Measurements from ENCODE around the gene RAB3IP. TPM values are rescaled to one million over a fixed set of nuclear protein-coding genes. Genes with fewer than 3 reads are reported as not detected.
"Not testable (repeated sequence)": the region's sequence is repeated elsewhere in the genome, so short reads cannot be mapped to it uniquely, and the experiment has no call there.

The RAB3IP gene
- total and polyA plus RNA-seq, 4 donors, result 5.9 to 18.4 (median 14.4) TPM

DNA sequence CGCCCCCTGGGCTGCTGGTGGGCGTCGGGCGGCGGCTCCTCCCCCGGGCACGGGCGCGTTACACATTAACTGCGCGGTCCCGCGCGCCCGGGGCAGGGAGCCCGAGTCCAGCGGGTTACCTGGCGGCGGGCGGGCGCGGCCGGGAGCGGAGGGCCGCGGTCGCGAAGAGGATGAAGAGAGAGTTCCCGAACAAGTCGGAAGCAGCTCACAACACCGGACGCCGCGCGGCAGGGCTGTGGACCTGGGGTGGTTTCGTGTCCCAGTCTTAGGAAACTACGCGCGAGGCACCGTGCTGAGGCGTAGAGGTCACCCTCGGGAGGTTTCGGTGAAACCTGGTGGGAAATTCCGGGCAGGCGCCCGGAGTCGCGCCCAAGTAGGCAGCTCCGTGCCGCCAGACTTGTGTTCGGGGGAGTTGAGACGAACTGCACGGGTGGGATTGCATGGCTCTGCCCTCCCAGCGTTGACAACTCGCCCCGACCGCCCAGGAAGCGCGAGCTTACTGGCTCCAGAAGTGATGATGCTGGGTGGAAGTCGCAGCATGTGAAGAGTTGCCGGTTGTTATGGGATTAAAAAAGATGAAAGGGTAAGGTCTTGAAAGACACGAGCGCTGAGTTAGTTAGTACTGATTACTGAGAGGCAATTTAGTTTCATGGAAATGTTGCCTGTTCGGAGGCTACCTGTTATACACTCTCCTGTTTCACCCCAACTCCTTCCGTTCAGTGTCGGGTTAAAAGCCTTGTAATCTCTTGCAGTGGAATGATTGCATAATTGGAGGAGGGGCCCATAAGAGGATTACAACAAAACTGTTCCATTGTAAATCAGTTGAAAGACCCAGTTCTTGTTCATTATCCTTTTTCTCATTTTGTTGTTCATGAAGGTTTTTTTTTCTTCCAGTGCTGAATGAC is 879 bp downstream of the RAB3IP start:
- no peaks in the 10 kb centered on the region for H3K9me3 ChIP-seq (ENCODE audit: control insufficient read depth, low read length)
- DNase-seq (peak; percentile 51 to 82), ATAC-seq (ENCODE audit: low FRiP score) (peak; percentile 55)
- no peak overlapping the region for H3K27ac ChIP-seq (ENCODE audit: low read depth in 1 of 2, low read length in 2 of 2)
- intact Hi-C loops (cut with DNase I), result loop anchor here in 1 of 2 donors (5.0 kb wide), 1 partner anchor 52 kb away; no protein-coding TSS in a partner anchor
- peak overlapping the region; percentile 73 to 97 for H3K4me3 ChIP-seq (ENCODE audit: low read length in 2 of 2)
- no peaks in the 10 kb centered on the region for H3K27me3 ChIP-seq (ENCODE audit: control insufficient read depth in 1 of 2, insufficient read depth in 2 of 2, low read length in 1 of 2)
- WGBS, 2 donors, result 1% methylated on average over 66 of the region's 66 CpGs
- H3K36me3 ChIP-seq (ENCODE audit: control insufficient read depth in 1 of 2, insufficient read depth in 2 of 2, low read length in 1 of 2), result no peaks in the 10 kb centered on the region
- H3K4me1 ChIP-seq (ENCODE audit: control insufficient read depth in 1 of 2, insufficient read depth in 2 of 2, low read length in 2 of 2), result no peaks in the 10 kb centered on the region

DNA sequence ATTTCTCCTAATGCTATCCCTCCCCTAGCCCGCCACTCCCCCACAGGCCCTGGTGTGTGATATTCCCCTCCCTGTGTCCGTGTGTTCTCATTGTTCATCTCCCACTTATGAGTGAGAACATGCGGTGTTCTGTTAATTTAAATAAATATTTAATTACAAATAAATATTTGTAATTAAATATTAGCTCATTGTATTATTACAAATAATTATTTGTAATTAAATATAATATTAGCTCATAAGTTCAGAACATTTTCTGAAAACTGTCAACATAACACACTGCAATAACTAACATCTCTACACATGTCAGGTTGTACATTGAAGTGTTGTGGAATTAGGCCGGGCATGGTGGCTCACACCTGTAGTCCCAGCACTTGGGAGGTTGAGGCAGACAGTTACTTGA is 5.4 kb downstream of the RAB3IP start:
- ATAC-seq (ENCODE audit: low FRiP score) (no peak), DNase-seq (no peak)
- intact Hi-C loops (cut with DNase I), result no loop called here
- Histone ChIP-seq H3K36me3 (ENCODE audit: control insufficient read depth in 1 of 2, insufficient read depth in 2 of 2, low read length in 1 of 2) (no peaks in the 10 kb centered on the region), H3K27ac (ENCODE audit: low read depth in 1 of 2, low read length in 2 of 2) (no peak overlapping the region), H3K9me3 (ENCODE audit: control insufficient read depth, low read length) (no peaks in the 10 kb centered on the region), H3K4me1 (ENCODE audit: control insufficient read depth in 1 of 2, insufficient read depth in 2 of 2, low read length in 2 of 2) (no peaks in the 10 kb centered on the region), H3K27me3 (ENCODE audit: control insufficient read depth in 1 of 2, insufficient read depth in 2 of 2, low read length in 1 of 2) (no peaks in the 10 kb centered on the region), H3K4me3 (ENCODE audit: low read length in 2 of 2) (no peak overlapping the region)
- WGBS, 2 donors, result 85 to 97% methylated on average over 4 of the region's 4 CpGs

DNA sequence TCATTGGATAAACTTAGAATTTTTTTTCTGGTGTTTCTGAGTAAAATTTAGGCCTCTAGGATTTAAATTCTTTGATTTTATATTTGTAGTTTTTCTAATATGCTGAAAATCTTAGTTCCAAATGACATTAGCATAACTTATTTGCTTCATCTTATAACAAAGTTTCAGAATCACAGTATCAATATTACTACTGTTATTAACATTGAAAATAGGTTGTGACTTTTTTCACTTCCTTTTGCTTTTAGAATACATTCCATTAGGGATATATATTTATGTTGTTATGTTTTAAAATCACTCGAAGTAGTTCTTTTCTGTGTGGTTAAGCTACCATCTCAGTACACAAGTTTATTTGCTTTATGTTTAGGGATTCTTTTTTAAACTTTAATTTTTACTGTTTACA is 12.8 kb downstream of the RAB3IP start:
- DNase-seq (no peak), ATAC-seq (ENCODE audit: low FRiP score) (no peak)
- WGBS, 2 donors, result 82 to 87% methylated on average over 1 of the region's 1 CpG
- Histone ChIP-seq H3K27me3 (ENCODE audit: control insufficient read depth in 1 of 2, insufficient read depth in 2 of 2, low read length in 1 of 2) (no peaks in the 10 kb centered on the region), H3K27ac (ENCODE audit: low read depth in 1 of 2, low read length in 2 of 2) (no peak overlapping the region), H3K36me3 (ENCODE audit: control insufficient read depth in 1 of 2, insufficient read depth in 2 of 2, low read length in 1 of 2) (no peaks in the 10 kb centered on the region), H3K4me3 (ENCODE audit: low read length in 2 of 2) (no peak overlapping the region), H3K4me1 (ENCODE audit: control insufficient read depth in 1 of 2, insufficient read depth in 2 of 2, low read length in 2 of 2) (no peaks in the 10 kb centered on the region), H3K9me3 (ENCODE audit: control insufficient read depth, low read length) (no peaks in the 10 kb centered on the region)
- intact Hi-C loops (cut with DNase I), result no loop called here

DNA sequence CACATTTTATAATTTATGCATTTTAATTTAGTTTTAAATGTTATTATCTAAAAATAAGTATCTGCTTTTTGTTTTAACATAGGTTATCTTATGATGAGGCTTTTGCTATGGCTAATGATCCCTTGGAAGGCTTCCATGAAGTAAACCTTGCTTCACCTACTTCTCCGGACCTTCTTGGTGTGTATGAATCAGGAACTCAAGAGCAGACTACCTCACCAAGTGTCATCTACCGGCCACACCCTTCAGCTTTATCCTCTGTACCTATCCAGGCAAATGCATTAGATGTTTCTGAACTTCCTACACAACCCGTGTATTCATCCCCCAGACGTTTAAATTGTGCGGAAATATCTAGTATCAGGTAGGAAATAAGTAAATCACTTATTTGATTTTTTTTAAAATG is 16.6 kb downstream of the RAB3IP start:
- 93% methylated on average over 5 of the region's 5 CpGs for WGBS, 2 donors
- Histone ChIP-seq H3K4me3 (ENCODE audit: low read length in 2 of 2) (no peak overlapping the region), H3K27me3 (ENCODE audit: control insufficient read depth in 1 of 2, insufficient read depth in 2 of 2, low read length in 1 of 2) (no peaks in the 10 kb centered on the region), H3K4me1 (ENCODE audit: control insufficient read depth in 1 of 2, insufficient read depth in 2 of 2, low read length in 2 of 2) (no peaks in the 10 kb centered on the region), H3K27ac (ENCODE audit: low read depth in 1 of 2, low read length in 2 of 2) (no peak overlapping the region), H3K9me3 (ENCODE audit: control insufficient read depth, low read length) (no peaks in the 10 kb centered on the region), H3K36me3 (ENCODE audit: control insufficient read depth in 1 of 2, insufficient read depth in 2 of 2, low read length in 1 of 2) (peaks cover 0 to 2% of the 10 kb centered on the region in 2 donors)
- DNase-seq (no peak), ATAC-seq (ENCODE audit: low FRiP score) (no peak)
- intact Hi-C loops (cut with DNase I), result no loop called here

DNA sequence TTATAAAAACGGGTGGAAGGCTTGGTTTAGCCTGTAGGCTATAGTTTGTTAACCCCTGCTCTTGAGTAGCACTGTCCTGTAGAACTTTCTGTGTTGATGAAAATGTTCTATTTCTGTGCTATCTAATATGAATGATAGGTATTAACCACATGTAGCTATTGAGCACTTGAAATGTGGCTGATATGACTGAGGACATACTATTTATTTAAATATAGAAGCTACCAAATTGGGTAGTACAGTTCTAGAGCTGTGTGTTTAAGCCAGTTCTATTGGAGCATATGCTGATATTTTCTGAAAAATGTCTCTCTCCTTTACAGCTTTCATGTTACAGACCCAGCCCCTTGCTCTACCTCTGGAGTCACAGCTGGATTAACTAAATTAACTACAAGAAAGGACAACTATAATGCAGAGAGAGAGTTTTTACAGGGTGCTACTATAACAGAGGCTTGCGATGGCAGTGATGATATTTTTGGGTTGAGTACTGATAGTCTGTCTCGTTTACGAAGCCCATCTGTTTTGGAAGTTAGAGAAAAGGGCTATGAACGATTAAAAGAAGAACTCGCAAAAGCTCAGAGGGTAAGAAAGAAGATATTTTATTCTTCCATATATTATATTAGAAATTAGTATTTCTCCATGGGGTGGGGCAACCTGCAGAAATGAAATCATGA is 17.6 kb downstream of the RAB3IP start:
- DNase-seq (no peak), ATAC-seq (ENCODE audit: low FRiP score) (no peak)
- no peaks in the 10 kb centered on the region for H3K9me3 ChIP-seq (ENCODE audit: control insufficient read depth, low read length)
- WGBS, 2 donors, result 92 to 95% methylated on average over 6 of the region's 6 CpGs
- no peak overlapping the region for H3K27ac ChIP-seq (ENCODE audit: low read depth in 1 of 2, low read length in 2 of 2)
- no peak overlapping the region for H3K4me3 ChIP-seq (ENCODE audit: low read length in 2 of 2)
- no peaks in the 10 kb centered on the region for H3K4me1 ChIP-seq (ENCODE audit: control insufficient read depth in 1 of 2, insufficient read depth in 2 of 2, low read length in 2 of 2)
- H3K27me3 ChIP-seq (ENCODE audit: control insufficient read depth in 1 of 2, insufficient read depth in 2 of 2, low read length in 1 of 2), result no peaks in the 10 kb centered on the region
- intact Hi-C loops (cut with DNase I), result no loop called here
- peaks cover 0 to 2% of the 10 kb centered on the region in 2 donors for H3K36me3 ChIP-seq (ENCODE audit: control insufficient read depth in 1 of 2, insufficient read depth in 2 of 2, low read length in 1 of 2)

DNA sequence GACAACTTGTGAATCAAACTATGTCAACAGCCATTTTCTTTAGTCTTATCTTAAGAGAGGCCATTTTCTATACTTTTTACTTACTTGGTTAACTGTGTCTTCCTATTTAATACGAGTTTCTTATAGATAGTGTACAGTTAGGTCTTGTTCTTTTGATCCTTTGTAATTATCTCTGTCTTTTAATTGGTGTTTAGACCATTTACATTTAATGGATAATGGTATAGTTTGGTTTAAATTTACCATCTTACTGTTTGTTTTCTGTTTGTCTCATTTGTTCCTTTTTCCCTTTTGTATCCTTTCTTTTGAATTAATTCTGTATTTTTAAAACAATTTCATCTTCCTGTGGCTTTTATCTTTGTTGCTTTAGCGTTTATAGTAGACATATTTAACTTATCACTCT is 19.4 kb downstream of the RAB3IP start:
- 92 to 94% methylated on average over 2 of the region's 2 CpGs for WGBS, 2 donors
- H3K9me3 ChIP-seq (ENCODE audit: control insufficient read depth, low read length), result peaks cover 2% of the 10 kb centered on the region
- no peak overlapping the region for H3K27ac ChIP-seq (ENCODE audit: low read depth in 1 of 2, low read length in 2 of 2)
- no peaks in the 10 kb centered on the region for H3K27me3 ChIP-seq (ENCODE audit: control insufficient read depth in 1 of 2, insufficient read depth in 2 of 2, low read length in 1 of 2)
- DNase-seq (no peak), ATAC-seq (ENCODE audit: low FRiP score) (no peak)
- no peak overlapping the region for H3K4me3 ChIP-seq (ENCODE audit: low read length in 2 of 2)
- peaks cover 0 to 4% of the 10 kb centered on the region in 2 donors for H3K36me3 ChIP-seq (ENCODE audit: control insufficient read depth in 1 of 2, insufficient read depth in 2 of 2, low read length in 1 of 2)
- intact Hi-C loops (cut with DNase I), result no loop called here
- H3K4me1 ChIP-seq (ENCODE audit: control insufficient read depth in 1 of 2, insufficient read depth in 2 of 2, low read length in 2 of 2), result no peaks in the 10 kb centered on the region

DNA sequence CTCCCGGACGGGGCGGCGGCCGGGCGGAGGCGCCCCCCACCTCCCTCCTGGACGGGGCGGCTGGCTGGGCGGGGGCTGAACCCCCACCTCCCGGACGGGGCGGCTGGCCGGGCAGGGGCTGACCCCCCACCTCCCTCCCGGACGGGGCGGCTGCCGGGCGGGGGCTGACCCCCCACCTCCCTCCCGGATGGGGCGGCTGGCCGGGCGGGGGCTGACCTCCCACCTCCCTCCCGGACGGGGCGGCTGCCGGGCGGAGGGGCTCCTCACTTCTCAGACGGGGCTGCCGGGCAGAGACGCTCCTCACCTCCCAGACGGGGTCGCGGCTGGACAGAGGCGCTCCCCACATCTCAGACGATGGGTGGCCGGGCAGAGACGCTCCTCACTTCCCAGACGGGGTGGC is 20.9 kb downstream of the RAB3IP start:
- H3K4me3 ChIP-seq (ENCODE audit: low read length in 2 of 2); DNase-seq; H3K36me3 ChIP-seq (ENCODE audit: control insufficient read depth in 1 of 2, insufficient read depth in 2 of 2, low read length in 1 of 2); intact Hi-C loops (cut with DNase I); H3K27ac ChIP-seq (ENCODE audit: low read depth in 1 of 2, low read length in 2 of 2); ATAC-seq (ENCODE audit: low FRiP score); H3K4me1 ChIP-seq (ENCODE audit: control insufficient read depth in 1 of 2, insufficient read depth in 2 of 2, low read length in 2 of 2); H3K27me3 ChIP-seq (ENCODE audit: control insufficient read depth in 1 of 2, insufficient read depth in 2 of 2, low read length in 1 of 2); H3K9me3 ChIP-seq (ENCODE audit: control insufficient read depth, low read length): not testable (repeated sequence)
- 97 to 99% methylated on average over 19 to 39 of the region's 39 CpGs for WGBS, 2 donors

DNA sequence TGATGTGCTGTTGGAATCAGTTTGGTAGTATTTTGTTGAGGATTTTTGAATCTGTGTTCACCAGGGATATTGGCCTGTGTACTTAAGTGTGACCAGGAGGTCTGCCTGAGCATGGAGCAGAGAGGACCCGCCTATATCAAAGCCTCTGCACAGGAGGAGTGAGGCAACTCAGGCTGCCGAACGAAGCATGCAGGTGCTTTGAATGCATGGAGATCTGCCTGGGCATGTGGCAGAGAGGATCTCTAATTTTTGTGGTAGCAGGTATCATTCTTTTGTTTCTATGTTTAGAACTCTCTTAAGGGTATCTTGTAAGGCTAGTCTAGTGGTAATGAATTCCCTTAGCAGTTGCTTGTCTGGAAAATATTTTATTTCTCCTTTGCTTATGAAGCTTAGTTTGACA is 26.9 kb downstream of the RAB3IP start:
- intact Hi-C loops (cut with DNase I), result no loop called here
- Histone ChIP-seq H3K4me1 (ENCODE audit: control insufficient read depth in 1 of 2, insufficient read depth in 2 of 2, low read length in 2 of 2) (no peaks in the 10 kb centered on the region), H3K9me3 (ENCODE audit: control insufficient read depth, low read length) (peaks cover 18% of the 10 kb centered on the region), H3K36me3 (ENCODE audit: control insufficient read depth in 1 of 2, insufficient read depth in 2 of 2, low read length in 1 of 2) (peaks cover 6 to 10% of the 10 kb centered on the region in 2 donors), H3K27ac (ENCODE audit: low read depth in 1 of 2, low read length in 2 of 2) (no peak overlapping the region), H3K4me3 (ENCODE audit: low read length in 2 of 2) (no peak overlapping the region), H3K27me3 (ENCODE audit: control insufficient read depth in 1 of 2, insufficient read depth in 2 of 2, low read length in 1 of 2) (no peaks in the 10 kb centered on the region)
- DNase-seq, result no peak
- WGBS, 2 donors, result 92 to 93% methylated on average over 3 of the region's 3 CpGs
- no peak for ATAC-seq (ENCODE audit: low FRiP score)

DNA sequence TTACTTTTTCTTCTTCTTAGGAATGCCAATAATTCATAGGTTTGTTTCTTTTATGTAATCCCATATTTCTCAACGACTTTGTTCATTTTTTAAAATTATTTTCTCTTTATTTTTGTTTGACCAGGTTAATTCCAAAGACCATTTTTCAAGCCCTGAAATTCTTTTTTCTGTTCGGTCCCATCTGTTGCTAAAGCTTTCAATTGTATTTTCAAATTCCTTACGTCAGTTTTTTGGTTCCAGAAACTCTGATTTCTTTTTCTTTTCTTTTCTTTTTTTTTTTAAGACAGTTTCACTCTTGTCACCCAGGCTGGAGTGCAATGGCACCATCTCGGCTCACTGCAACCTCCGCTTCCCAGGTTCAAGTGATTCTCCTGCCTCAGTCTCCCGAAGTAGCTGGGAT is 27.6 kb downstream of the RAB3IP start:
- no peak for DNase-seq
- ATAC-seq (ENCODE audit: low FRiP score), result no peak
- H3K36me3 ChIP-seq (ENCODE audit: control insufficient read depth in 1 of 2, insufficient read depth in 2 of 2, low read length in 1 of 2), result peaks cover 6 to 10% of the 10 kb centered on the region in 2 donors
- no peak overlapping the region for H3K27ac ChIP-seq (ENCODE audit: low read depth in 1 of 2, low read length in 2 of 2)
- no peak overlapping the region for H3K4me3 ChIP-seq (ENCODE audit: low read length in 2 of 2)
- WGBS, 2 donors, result 95 to 96% methylated on average over 6 of the region's 6 CpGs
- intact Hi-C loops (cut with DNase I), result no loop called here
- no peaks in the 10 kb centered on the region for H3K27me3 ChIP-seq (ENCODE audit: control insufficient read depth in 1 of 2, insufficient read depth in 2 of 2, low read length in 1 of 2)
- H3K4me1 ChIP-seq (ENCODE audit: control insufficient read depth in 1 of 2, insufficient read depth in 2 of 2, low read length in 2 of 2), result no peaks in the 10 kb centered on the region
- H3K9me3 ChIP-seq (ENCODE audit: control insufficient read depth, low read length), result peaks cover 18% of the 10 kb centered on the region

Measured in aorta (tissue), 5 donors.